DND-41 (cell line): ENCODE measurements around the gene OR51B5.
"Not testable (repeated sequence)": the region's sequence is repeated elsewhere in the genome, so short reads cannot be mapped to it uniquely, and the experiment has no call there.

Experiments
- ATAC-seq: fragments of 200-7000 bp; cut with Tn5 transposase; 3 replicates; pipeline ENCODE4 v1.9.1; 2021; ENCODE audit warnings: low read depth; ENCODE audit not compliant: insufficient read depth
- DNase-seq: peaks from one replicate; pipeline ENCODE4 v3.0.0-alpha.2; 2020
- H2AFZ ChIP-seq: 2 replicates; pipeline ENCODE4 v1.6.0; 2012; ENCODE audit warnings: low read depth, low read length
- H3K27ac ChIP-seq: 2 replicates; pipeline ENCODE4 v1.5.1; 2012; ENCODE audit warnings: low read length, inconsistent platforms
- H3K27me3 ChIP-seq: fragments of 200-600 bp; sonication (generic); 2 replicates; pipeline ENCODE4 v1.6.0; 2012; ENCODE audit warnings: low read length, mild to moderate bottlenecking, inconsistent platforms; ENCODE audit not compliant: insufficient read depth, poor library complexity
- H3K36me3 ChIP-seq: 2 replicates; pipeline ENCODE4 v1.5.1; 2012; ENCODE audit warnings: low read length, inconsistent platforms; ENCODE audit not compliant: insufficient read depth
- H3K4me1 ChIP-seq: 2 replicates; pipeline ENCODE4 v1.5.1; 2012; ENCODE audit warnings: mild to moderate bottlenecking, low read length; ENCODE audit not compliant: insufficient read depth
- H3K4me2 ChIP-seq: 2 replicates; pipeline ENCODE4 v1.6.0; 2012; ENCODE audit warnings: mild to moderate bottlenecking, moderate library complexity, low read length, inconsistent platforms; ENCODE audit not compliant: insufficient read depth
- H3K4me3 ChIP-seq, 2 experiments: fragments of 200-600 bp in 1 of 2; shearing (Covaris generic) in 1 of 2; 2 replicates each; pipeline ENCODE4 v1.5.1; 2012 to 2016; ENCODE audit warnings: inconsistent platforms in 2 of 2, low read length in 2 of 2, mild to moderate bottlenecking in 2 of 2, low read depth in 1 of 2, moderate library complexity in 1 of 2
- H3K79me2 ChIP-seq: 2 replicates; pipeline ENCODE4 v1.6.0; 2012; ENCODE audit warnings: low read length, inconsistent platforms; ENCODE audit not compliant: insufficient read depth
- H3K9ac ChIP-seq: 2 replicates; pipeline ENCODE4 v1.6.0; 2012; ENCODE audit warnings: low read depth, mild to moderate bottlenecking, inconsistent platforms, low read length, moderate library complexity
- H3K9me3 ChIP-seq: 2 replicates; pipeline ENCODE4 v1.5.1; 2012; ENCODE audit warnings: low read length, moderate library complexity, mild to moderate bottlenecking, inconsistent platforms; ENCODE audit not compliant: insufficient read depth, severe bottlenecking
- H4K20me1 ChIP-seq: 2 replicates; pipeline ENCODE4 v1.6.0; 2012; ENCODE audit warnings: low read length; ENCODE audit not compliant: insufficient read depth
- EZH2 ChIP-seq: IDR thresholded peaks from 3 replicates; pipeline ENCODE4 v1.6.1; 2012; ENCODE audit warnings: borderline replicate concordance, low read depth, mild to moderate bottlenecking, moderate library complexity, low read length, inconsistent platforms; ENCODE audit not compliant: severe bottlenecking
- TF ChIP-seq, protein P1 (sequence below): IDR thresholded peaks from 2 replicates; pipeline ENCODE4 v1.5.1; 2012; ENCODE audit warnings: borderline replicate concordance, low read length, moderate library complexity, mild to moderate bottlenecking; ENCODE audit not compliant: poor library complexity, severe bottlenecking; ENCODE audit errors: extremely low read depth

OR51B5 gene

DNA sequence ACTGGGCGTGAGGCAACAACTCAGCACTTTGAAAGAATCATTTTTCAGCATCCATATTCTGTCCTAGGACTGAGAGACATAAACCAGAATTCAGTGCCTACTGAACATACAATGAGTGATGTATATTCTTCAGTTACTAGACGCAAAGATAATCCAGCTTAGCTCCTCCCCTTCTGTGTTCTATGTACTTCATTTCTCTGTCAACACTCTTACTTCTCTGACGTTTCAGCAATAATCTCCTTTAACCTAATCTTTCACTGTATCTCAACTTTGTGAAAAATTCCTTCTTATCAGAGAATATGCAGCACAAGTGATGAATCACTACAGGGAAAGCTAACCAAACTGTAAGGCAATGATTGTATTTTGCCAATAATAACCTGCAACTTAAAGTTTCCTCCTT is 2.5 kb upstream of the OR51B5 start:
- Histone ChIP-seq H2AFZ (no peak overlapping the region), H3K4me2 (no peak overlapping the region), H3K27me3 (no peaks in the 10 kb centered on the region), H3K27ac (no peak overlapping the region), H4K20me1 (no peaks in the 10 kb centered on the region), H3K4me1 (no peaks in the 10 kb centered on the region), H3K4me3 (no peak overlapping the region), H3K9ac (no peak overlapping the region), H3K79me2 (no peaks in the 10 kb centered on the region), H3K36me3 (no peaks in the 10 kb centered on the region), H3K9me3 (no peaks in the 10 kb centered on the region)
- no peak for TF ChIP-seq EZH2
- TF ChIP-seq, protein P1, sequence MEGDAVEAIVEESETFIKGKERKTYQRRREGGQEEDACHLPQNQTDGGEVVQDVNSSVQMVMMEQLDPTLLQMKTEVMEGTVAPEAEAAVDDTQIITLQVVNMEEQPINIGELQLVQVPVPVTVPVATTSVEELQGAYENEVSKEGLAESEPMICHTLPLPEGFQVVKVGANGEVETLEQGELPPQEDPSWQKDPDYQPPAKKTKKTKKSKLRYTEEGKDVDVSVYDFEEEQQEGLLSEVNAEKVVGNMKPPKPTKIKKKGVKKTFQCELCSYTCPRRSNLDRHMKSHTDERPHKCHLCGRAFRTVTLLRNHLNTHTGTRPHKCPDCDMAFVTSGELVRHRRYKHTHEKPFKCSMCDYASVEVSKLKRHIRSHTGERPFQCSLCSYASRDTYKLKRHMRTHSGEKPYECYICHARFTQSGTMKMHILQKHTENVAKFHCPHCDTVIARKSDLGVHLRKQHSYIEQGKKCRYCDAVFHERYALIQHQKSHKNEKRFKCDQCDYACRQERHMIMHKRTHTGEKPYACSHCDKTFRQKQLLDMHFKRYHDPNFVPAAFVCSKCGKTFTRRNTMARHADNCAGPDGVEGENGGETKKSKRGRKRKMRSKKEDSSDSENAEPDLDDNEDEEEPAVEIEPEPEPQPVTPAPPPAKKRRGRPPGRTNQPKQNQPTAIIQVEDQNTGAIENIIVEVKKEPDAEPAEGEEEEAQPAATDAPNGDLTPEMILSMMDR: no peak
- DNase-seq (no peak), ATAC-seq (no peak)

DNA sequence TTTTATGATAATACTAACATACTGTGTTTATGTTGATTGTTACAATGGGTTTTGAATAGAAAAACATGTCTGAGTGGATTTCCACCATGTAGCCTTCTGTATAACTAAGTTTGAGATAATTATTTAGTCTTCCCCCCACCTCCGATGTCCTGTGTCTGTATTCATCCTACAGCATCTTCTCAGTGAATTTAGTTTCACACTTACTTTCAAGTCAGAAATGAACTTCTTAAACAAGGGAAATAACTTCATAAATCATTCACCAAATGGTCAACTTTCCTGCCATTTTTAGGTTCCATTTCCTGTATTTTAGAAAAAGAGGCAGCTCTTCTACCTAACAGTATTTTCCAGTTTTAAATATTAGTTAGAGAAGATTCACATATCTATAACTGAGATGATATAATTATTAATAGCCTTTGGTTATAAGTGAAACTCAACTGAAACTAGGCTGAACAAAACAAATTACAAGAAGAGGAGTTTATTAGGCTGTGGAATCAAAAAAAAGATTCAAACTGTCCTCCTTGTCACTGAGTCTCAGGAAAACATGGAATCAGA is 3.5 kb downstream of the OR51B5 start:
- TF ChIP-seq EZH2: no peak
- TF ChIP-seq, protein P1: no peak
- Histone ChIP-seq H2AFZ (no peak overlapping the region), H3K27me3 (no peaks in the 10 kb centered on the region), H3K9me3 (no peaks in the 10 kb centered on the region), H3K4me3 (no peak overlapping the region), H3K9ac (no peak overlapping the region), H3K4me2 (no peak overlapping the region), H3K4me1 (no peaks in the 10 kb centered on the region), H4K20me1 (no peaks in the 10 kb centered on the region), H3K27ac (no peak overlapping the region), H3K36me3 (no peaks in the 10 kb centered on the region), H3K79me2 (no peaks in the 10 kb centered on the region)
- ATAC-seq (no peak), DNase-seq (no peak)

DNA sequence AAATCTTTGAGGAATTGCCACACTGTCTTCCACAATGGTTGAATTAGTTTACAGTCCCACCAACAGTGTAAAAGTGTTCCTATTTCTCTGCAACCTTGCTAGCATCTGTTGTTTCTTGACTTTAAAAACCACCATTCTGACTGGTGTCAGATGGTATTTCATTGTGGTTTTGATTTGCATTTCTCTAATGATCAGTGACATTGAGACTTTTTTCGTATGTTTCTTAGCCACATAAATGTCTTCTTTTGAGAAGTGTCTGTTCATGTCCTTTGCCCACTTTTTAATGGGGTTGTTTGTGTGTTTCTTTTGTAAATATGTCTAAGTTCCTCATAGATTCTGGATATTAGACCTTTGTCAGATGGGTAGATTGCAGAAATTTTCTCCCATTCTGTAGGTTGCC is 6.1 kb downstream of the OR51B5 start:
- not testable (repeated sequence) for H3K27ac ChIP-seq, H3K4me2 ChIP-seq, ATAC-seq, H3K79me2 ChIP-seq, H3K9me3 ChIP-seq, H3K27me3 ChIP-seq, H4K20me1 ChIP-seq, H3K36me3 ChIP-seq, DNase-seq, H3K9ac ChIP-seq, H3K4me1 ChIP-seq, H3K4me3 ChIP-seq, H2AFZ ChIP-seq

DNA sequence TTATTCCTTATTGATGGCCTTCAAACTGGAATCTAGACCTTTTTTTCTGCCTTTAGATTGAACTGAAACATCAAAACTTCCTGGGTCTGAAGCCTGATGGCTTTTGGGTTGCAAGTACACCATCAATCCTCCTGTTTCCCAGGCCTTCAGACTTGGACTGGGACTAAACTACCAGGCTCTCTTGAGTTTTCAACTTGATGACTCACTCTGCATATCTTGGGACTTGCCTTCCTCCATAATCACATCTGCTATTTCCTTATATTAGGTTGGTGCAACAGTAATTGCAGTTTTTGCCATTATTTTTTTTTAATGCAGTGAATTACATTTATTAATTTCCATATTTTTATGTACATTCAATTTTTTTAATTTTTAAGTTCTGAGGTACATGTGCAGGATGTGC is 7.0 kb downstream of the OR51B5 start:
- Histone ChIP-seq H3K4me1 (no peaks in the 10 kb centered on the region), H3K9me3 (no peaks in the 10 kb centered on the region), H3K4me3 (no peak overlapping the region), H3K4me2 (no peak overlapping the region), H3K36me3 (no peaks in the 10 kb centered on the region), H3K27ac (no peak overlapping the region), H3K79me2 (no peaks in the 10 kb centered on the region), H2AFZ (no peak overlapping the region), H3K27me3 (no peaks in the 10 kb centered on the region), H3K9ac (no peak overlapping the region), H4K20me1 (no peaks in the 10 kb centered on the region)
- ATAC-seq: no peak
- no peak for TF ChIP-seq EZH2
- TF ChIP-seq, protein P1: no peak
- DNase-seq: no peak
